Prostate gland (tissue), 2 donors: ENCODE results near the gene GAB1.

ENCODE experiments used
- CTCF ChIP-seq, 4 experiments: fragments of 200-600 bp in 2 of 4; fragments of 450-650 bp in 2 of 4; sonication (generic) in 2 of 4; IDR thresholded peaks; 1 replicate in 3 of 4; 2 replicates in 1 of 4; pipeline ENCODE4 v1.5.1; 2016 to 2019; ENCODE audit warnings: antibody characterized with exemption in 4 of 4, mild to moderate bottlenecking in 2 of 4, moderate library complexity in 2 of 4
- POLR2A ChIP-seq: fragments of 450-650 bp; IDR thresholded peaks from one replicate; pipeline ENCODE4 v1.6.1; 2016; ENCODE audit warnings: antibody characterized with exemption, mild to moderate bottlenecking
- POLR2AphosphoS5 ChIP-seq: sonication (generic); formaldehyde crosslinking; IDR thresholded peaks from one replicate; pipeline ENCODE4 v1.6.1; 2017; ENCODE audit warnings: antibody characterized with exemption

DNA sequence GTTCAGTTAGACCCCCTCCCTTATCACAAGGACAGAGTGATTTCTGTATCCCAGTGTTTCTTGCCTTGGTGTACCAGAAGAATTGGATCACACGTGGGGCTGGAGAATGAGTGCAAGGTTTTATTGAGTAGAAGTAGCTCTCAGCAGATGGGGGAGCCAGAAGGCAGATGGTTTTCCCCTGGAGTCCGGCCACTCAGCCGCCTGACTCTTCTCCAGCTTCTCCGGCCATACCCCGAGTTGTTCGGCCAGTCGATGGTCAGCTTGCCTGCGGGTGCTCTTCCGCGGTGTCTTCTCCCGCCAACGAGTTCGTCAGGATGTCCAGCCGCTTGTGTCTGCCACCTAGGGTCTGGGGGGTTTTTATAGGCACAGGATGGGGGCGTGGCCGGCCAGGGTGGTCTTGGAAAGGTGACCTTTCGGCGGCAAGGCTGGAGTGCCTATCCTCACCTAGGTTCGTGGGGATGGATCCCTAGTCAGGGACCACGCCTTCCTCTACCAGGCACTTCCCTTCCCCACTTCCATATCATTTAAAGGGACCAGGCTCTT, 14.5 kb downstream of the GAB1 start:
- no peak for TF ChIP-seq CTCF (IDR thresholded peaks at IDR 0.05)
- no peak for TF ChIP-seq POLR2AphosphoS5
- no peak for TF ChIP-seq POLR2A
